ENCODE results near the gene OR2A1.
A peak's percentile ranks its signal among the peaks of the same experiment; 100 is the strongest.
"Not testable (repeated sequence)": the region's sequence is repeated elsewhere in the genome, so short reads cannot be mapped to it uniquely, and the experiment has no call there.

OR2A1 gene

GRCh38 chr7:144323359-144323758 is 11.1 kb downstream of the OR2A1 start:
- not testable (repeated sequence) for ATAC-seq, DNase-seq

GRCh38 chr7:144325868-144326267 is 13.6 kb downstream of the OR2A1 start:
- not testable (repeated sequence) for ATAC-seq, DNase-seq

GRCh38 chr7:144330044-144330443 is 17.8 kb downstream of the OR2A1 start:
- ATAC-seq: not testable (repeated sequence)

GRCh38 chr7:144331221-144331995 is 19.2 kb downstream of the OR2A1 start:
- ATAC-seq: peak; percentile 19

More at GRCh38 chr7:144330044-144330443, 17.8 kb downstream of the OR2A1 start:
- DNase-seq: not testable (repeated sequence)

GRCh38 chr7:144331996-144332288 is 19.7 kb downstream of the OR2A1 start:
- not testable (repeated sequence) for ATAC-seq, DNase-seq

More at GRCh38 chr7:144331221-144331995, 19.2 kb downstream of the OR2A1 start:
- not testable (repeated sequence) for DNase-seq

- ATAC-seq, DNase-seq: not testable (repeated sequence)
These were observed 36.4 kb downstream of the OR2A1 start for GRCh38 chr7:144348625-144349024.

GRCh38 chr7:144351667-144352066 is 39.4 kb downstream of the OR2A1 start:
- ATAC-seq, DNase-seq: not testable (repeated sequence)

GRCh38 chr7:144355176-144355822 is 43.1 kb downstream of the OR2A1 start, which contains the start of gene ARHGEF5:
Gene ARHGEF5, plus strand, starts transcription at chr7:144355402. Its CDS starts 7,268 bp downstream, at chr7:144362670.
- not testable (repeated sequence) for DNase-seq
- peak; percentile 73 for ATAC-seq

- DNase-seq, ATAC-seq: not testable (repeated sequence)
These were observed 44.0 kb downstream of the OR2A1 start for GRCh38 chr7:144356185-144356584.

- not testable (repeated sequence) for DNase-seq, ATAC-seq
These were observed 44.6 kb downstream of the OR2A1 start for GRCh38 chr7:144356860-144357259.

- ATAC-seq, DNase-seq: not testable (repeated sequence)
These were observed 49.8 kb downstream of the OR2A1 start for GRCh38 chr7:144362061-144362460.

- DNase-seq, ATAC-seq: not testable (repeated sequence)
These were observed 53.3 kb downstream of the OR2A1 start for GRCh38 chr7:144365523-144365922.

GRCh38 chr7:144367250-144367649 is 55.0 kb downstream of the OR2A1 start:
- not testable (repeated sequence) for ATAC-seq, DNase-seq

GRCh38 chr7:144369221-144369620 is 57.0 kb downstream of the OR2A1 start:
- ATAC-seq: not testable (repeated sequence)

More at GRCh38 chr7:144369221-144369620, 57.0 kb downstream of the OR2A1 start:
- DNase-seq: not testable (repeated sequence)
